Muscle layer of duodenum (tissue), 2 donors: ENCODE data around the gene HIVEP1.

Experiments used
- H3K27ac ChIP-seq: one replicate; pipeline ENCODE4 v1.7.0; 2013; ENCODE audit warnings: mild to moderate bottlenecking, low read length
- H3K27me3 ChIP-seq: one replicate; pipeline ENCODE4 v1.7.0; 2013; ENCODE audit warnings: low read depth, mild to moderate bottlenecking, control low read depth, low read length
- H3K36me3 ChIP-seq, 2 donors: one replicate each; pipeline ENCODE4 v1.7.0; 2013; ENCODE audit warnings: low read length in 2 of 2, control low read depth in 1 of 2, mild to moderate bottlenecking in 1 of 2; ENCODE audit not compliant: insufficient read depth in 2 of 2, control insufficient read depth in 1 of 2
- H3K4me1 ChIP-seq, 2 donors: one replicate each; pipeline ENCODE4 v1.7.0; 2013; ENCODE audit warnings: low read length in 2 of 2, mild to moderate bottlenecking in 2 of 2, control low read depth in 1 of 2, moderate library complexity in 1 of 2; ENCODE audit not compliant: insufficient read depth in 2 of 2, control insufficient read depth in 1 of 2
- H3K4me3 ChIP-seq, 2 donors: one replicate each; pipeline ENCODE4 v1.7.0; 2013; ENCODE audit warnings: low read length in 2 of 2, low read depth in 1 of 2, mild to moderate bottlenecking in 1 of 2
- H3K9me3 ChIP-seq, 2 donors: one replicate each; pipeline ENCODE4 v1.7.0; 2013; ENCODE audit warnings: low read length in 2 of 2, control low read depth in 1 of 2, mild to moderate bottlenecking in 1 of 2; ENCODE audit not compliant: control insufficient read depth in 1 of 2
- donor health status: healthy.

Gene HIVEP1

DNA sequence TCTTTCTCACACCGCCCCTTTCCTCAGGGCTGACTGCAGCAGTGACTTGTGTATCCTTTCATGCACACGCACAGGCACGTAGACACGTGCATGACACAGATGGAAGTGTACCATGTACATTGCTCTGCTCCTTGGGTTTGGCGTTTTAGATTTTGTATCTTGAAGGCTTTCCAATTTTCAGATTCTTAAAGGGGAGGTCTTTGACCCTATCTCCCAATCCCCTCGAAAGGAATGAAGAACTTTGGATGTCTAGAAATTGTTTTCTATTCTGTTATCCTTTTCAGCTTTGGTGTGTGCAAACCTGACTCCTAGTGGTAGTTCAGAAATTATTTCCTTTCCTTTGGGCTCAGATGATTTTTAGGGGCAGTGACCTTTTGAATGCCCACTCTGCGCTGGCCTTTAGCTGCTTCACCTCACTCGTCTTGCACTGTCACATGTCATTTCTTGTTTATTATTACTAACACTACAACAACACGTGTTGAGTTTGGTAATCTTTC lies 63.0 kb downstream of the HIVEP1 start:
- H3K9me3 ChIP-seq: no peaks in the 10 kb centered on the region
- no peak overlapping the region for H3K27ac ChIP-seq
- H3K36me3 ChIP-seq: no peaks in the 10 kb centered on the region
- H3K4me3 ChIP-seq: no peak overlapping the region
- H3K27me3 ChIP-seq: no peaks in the 10 kb centered on the region
- H3K4me1 ChIP-seq: peaks cover 0 to 3% of the 10 kb centered on the region in 2 donors

- no peaks in the 10 kb centered on the region for H3K9me3 ChIP-seq
- H3K4me3 ChIP-seq: no peak overlapping the region
- H3K27ac ChIP-seq: no peak overlapping the region
- H3K4me1 ChIP-seq: no peaks in the 10 kb centered on the region
- no peaks in the 10 kb centered on the region for H3K36me3 ChIP-seq
- H3K27me3 ChIP-seq: no peaks in the 10 kb centered on the region
Observed at GRCh38 chr6:12077021-12077710, 65.1 kb downstream of the HIVEP1 start.

GRCh38 chr6:12078014-12078413 lies 65.9 kb downstream of the HIVEP1 start:
- Histone ChIP-seq H3K36me3 (no peaks in the 10 kb centered on the region), H3K4me1 (no peaks in the 10 kb centered on the region), H3K4me3 (no peak overlapping the region), H3K9me3 (no peaks in the 10 kb centered on the region), H3K27me3 (no peaks in the 10 kb centered on the region), H3K27ac (no peak overlapping the region)

GRCh38 chr6:12081771-12082170 lies 69.7 kb downstream of the HIVEP1 start:
- no peaks in the 10 kb centered on the region for H3K36me3 ChIP-seq
- H3K4me1 ChIP-seq: peaks cover 0 to 22% of the 10 kb centered on the region in 2 donors
- no peak overlapping the region for H3K4me3 ChIP-seq
- H3K27me3 ChIP-seq: no peaks in the 10 kb centered on the region
- no peaks in the 10 kb centered on the region for H3K9me3 ChIP-seq
- no peak overlapping the region for H3K27ac ChIP-seq

GRCh38 chr6:12082368-12082767 lies 70.3 kb downstream of the HIVEP1 start:
- H3K36me3 ChIP-seq: no peaks in the 10 kb centered on the region
- peaks cover 0 to 24% of the 10 kb centered on the region in 2 donors for H3K4me1 ChIP-seq
- no peak overlapping the region for H3K27ac ChIP-seq
- H3K27me3 ChIP-seq: no peaks in the 10 kb centered on the region
- no peaks in the 10 kb centered on the region for H3K9me3 ChIP-seq
- no peak overlapping the region for H3K4me3 ChIP-seq

GRCh38 chr6:12083302-12083701 lies 71.2 kb downstream of the HIVEP1 start:
- Histone ChIP-seq H3K9me3 (no peaks in the 10 kb centered on the region), H3K4me3 (no peak overlapping the region), H3K36me3 (no peaks in the 10 kb centered on the region), H3K27ac (no peak overlapping the region), H3K27me3 (no peaks in the 10 kb centered on the region), H3K4me1 (peaks cover 0 to 24% of the 10 kb centered on the region in 2 donors)

GRCh38 chr6:12083763-12084162 lies 71.7 kb downstream of the HIVEP1 start:
- peaks cover 0 to 27% of the 10 kb centered on the region in 2 donors for H3K4me1 ChIP-seq
- H3K36me3 ChIP-seq: no peaks in the 10 kb centered on the region
- H3K4me3 ChIP-seq: no peak overlapping the region
- H3K27ac ChIP-seq: no peak overlapping the region
- H3K27me3 ChIP-seq: no peaks in the 10 kb centered on the region
- H3K9me3 ChIP-seq: no peaks in the 10 kb centered on the region

DNA sequence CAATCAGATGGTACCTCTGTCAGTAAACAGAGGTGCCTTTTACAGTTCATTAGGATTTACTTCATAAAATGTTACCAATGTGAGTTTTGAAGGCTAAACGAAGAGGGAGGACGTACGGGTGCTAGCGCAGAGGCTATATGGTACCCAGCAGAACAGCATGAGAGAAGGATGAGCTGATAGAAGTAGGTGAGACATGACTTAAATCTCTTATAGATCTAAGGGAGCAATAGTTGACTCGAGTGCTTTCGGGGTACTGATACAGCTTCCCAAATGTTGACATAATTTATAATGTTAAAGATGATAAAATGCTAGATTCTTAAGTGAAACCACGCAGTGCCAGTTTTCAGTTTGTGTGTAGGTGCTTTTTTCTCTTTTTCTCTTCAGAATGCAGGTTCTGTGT lies 72.6 kb downstream of the HIVEP1 start:
- H3K27ac ChIP-seq: no peak overlapping the region
- H3K27me3 ChIP-seq: no peaks in the 10 kb centered on the region
- H3K36me3 ChIP-seq: no peaks in the 10 kb centered on the region
- no peaks in the 10 kb centered on the region for H3K9me3 ChIP-seq
- no peak overlapping the region for H3K4me3 ChIP-seq
- peaks cover 0 to 28% of the 10 kb centered on the region in 2 donors for H3K4me1 ChIP-seq

- Histone ChIP-seq H3K27ac (no peak overlapping the region), H3K36me3 (no peaks in the 10 kb centered on the region), H3K27me3 (no peaks in the 10 kb centered on the region), H3K4me1 (peaks cover 0 to 29% of the 10 kb centered on the region in 2 donors), H3K4me3 (no peak overlapping the region), H3K9me3 (no peaks in the 10 kb centered on the region)
Observed at GRCh38 chr6:12088531-12088930, 76.4 kb downstream of the HIVEP1 start.

DNA sequence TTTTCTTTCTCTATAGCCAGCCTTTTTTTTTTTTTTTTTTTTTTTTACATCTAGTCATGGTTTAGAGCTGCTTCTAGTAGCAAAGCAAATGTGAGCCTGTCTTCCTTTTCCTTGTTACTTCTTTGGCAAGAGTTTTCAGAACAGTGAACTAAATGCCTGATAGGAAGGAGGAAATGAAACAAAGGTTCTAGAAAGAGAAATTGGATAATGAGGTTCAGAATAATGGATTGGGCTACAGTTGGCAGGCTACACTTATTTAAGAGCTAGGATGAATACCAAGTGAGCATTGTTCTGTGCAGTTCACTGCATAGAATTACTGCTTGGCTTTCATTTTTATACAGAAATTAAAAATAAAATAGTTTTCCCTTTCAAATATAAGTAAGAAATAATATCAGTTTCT lies 78.6 kb downstream of the HIVEP1 start:
- peaks cover 0 to 2% of the 10 kb centered on the region in 2 donors for H3K9me3 ChIP-seq
- peaks cover 0 to 16% of the 10 kb centered on the region in 2 donors for H3K4me1 ChIP-seq
- H3K4me3 ChIP-seq: no peak overlapping the region
- no peak overlapping the region for H3K27ac ChIP-seq
- H3K27me3 ChIP-seq: no peaks in the 10 kb centered on the region
- H3K36me3 ChIP-seq: no peaks in the 10 kb centered on the region

- H3K9me3 ChIP-seq: peaks cover 0 to 2% of the 10 kb centered on the region in 2 donors
- peaks cover 0 to 9% of the 10 kb centered on the region in 2 donors for H3K4me1 ChIP-seq
- H3K27ac ChIP-seq: no peak overlapping the region
- no peaks in the 10 kb centered on the region for H3K27me3 ChIP-seq
- no peaks in the 10 kb centered on the region for H3K36me3 ChIP-seq
- no peak overlapping the region for H3K4me3 ChIP-seq
Observed at GRCh38 chr6:12092762-12093161, 80.7 kb downstream of the HIVEP1 start.

GRCh38 chr6:12094689-12095088 lies 82.6 kb downstream of the HIVEP1 start:
- no peak overlapping the region for H3K27ac ChIP-seq
- peaks cover 0 to 5% of the 10 kb centered on the region in 2 donors for H3K4me1 ChIP-seq
- peaks cover 0 to 2% of the 10 kb centered on the region in 2 donors for H3K9me3 ChIP-seq
- no peak overlapping the region for H3K4me3 ChIP-seq
- H3K36me3 ChIP-seq: no peaks in the 10 kb centered on the region
- no peaks in the 10 kb centered on the region for H3K27me3 ChIP-seq
